ENCODE data around the gene CGN.

GRCh38 chr1:151530461-151530860 lies 19.3 kb downstream of the CGN start:
- TF ChIP-seq, protein P1, sequence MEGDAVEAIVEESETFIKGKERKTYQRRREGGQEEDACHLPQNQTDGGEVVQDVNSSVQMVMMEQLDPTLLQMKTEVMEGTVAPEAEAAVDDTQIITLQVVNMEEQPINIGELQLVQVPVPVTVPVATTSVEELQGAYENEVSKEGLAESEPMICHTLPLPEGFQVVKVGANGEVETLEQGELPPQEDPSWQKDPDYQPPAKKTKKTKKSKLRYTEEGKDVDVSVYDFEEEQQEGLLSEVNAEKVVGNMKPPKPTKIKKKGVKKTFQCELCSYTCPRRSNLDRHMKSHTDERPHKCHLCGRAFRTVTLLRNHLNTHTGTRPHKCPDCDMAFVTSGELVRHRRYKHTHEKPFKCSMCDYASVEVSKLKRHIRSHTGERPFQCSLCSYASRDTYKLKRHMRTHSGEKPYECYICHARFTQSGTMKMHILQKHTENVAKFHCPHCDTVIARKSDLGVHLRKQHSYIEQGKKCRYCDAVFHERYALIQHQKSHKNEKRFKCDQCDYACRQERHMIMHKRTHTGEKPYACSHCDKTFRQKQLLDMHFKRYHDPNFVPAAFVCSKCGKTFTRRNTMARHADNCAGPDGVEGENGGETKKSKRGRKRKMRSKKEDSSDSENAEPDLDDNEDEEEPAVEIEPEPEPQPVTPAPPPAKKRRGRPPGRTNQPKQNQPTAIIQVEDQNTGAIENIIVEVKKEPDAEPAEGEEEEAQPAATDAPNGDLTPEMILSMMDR (conservative IDR thresholded peaks at IDR 0.05 in 1 of 2, IDR thresholded peaks at IDR 0.05 in 1 of 2; ENCODE audit: low read depth in 1 of 2, low read length in 2 of 2), result no peak
- TF ChIP-seq EZH2 (IDR thresholded peaks at IDR 0.05; ENCODE audit: low read length, missing control alignments), result no peak

All from fibroblast of lung (primary cell).